Measurements from ENCODE around the gene GPT2. TPM values are rescaled to one million over a fixed set of nuclear protein-coding genes. Genes with fewer than 3 reads are reported as not detected.
A peak's percentile ranks its signal among the peaks of the same experiment; 100 is the strongest.

Gene GPT2
- total RNA-seq, 4 donors from 2014 or later, result 57.5 to 138 (median 105) TPM

- TF ChIP-seq, protein P1, sequence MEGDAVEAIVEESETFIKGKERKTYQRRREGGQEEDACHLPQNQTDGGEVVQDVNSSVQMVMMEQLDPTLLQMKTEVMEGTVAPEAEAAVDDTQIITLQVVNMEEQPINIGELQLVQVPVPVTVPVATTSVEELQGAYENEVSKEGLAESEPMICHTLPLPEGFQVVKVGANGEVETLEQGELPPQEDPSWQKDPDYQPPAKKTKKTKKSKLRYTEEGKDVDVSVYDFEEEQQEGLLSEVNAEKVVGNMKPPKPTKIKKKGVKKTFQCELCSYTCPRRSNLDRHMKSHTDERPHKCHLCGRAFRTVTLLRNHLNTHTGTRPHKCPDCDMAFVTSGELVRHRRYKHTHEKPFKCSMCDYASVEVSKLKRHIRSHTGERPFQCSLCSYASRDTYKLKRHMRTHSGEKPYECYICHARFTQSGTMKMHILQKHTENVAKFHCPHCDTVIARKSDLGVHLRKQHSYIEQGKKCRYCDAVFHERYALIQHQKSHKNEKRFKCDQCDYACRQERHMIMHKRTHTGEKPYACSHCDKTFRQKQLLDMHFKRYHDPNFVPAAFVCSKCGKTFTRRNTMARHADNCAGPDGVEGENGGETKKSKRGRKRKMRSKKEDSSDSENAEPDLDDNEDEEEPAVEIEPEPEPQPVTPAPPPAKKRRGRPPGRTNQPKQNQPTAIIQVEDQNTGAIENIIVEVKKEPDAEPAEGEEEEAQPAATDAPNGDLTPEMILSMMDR (IDR thresholded peaks at IDR 0.05), result no peak
- DNase-seq (ENCODE audit: low spot score) (no peak), ATAC-seq (ENCODE audit: low FRiP score) (no peak)
Measured at GRCh38 chr16:46961373-46962353, 77.5 kb downstream of the GPT2 start.

DNA sequence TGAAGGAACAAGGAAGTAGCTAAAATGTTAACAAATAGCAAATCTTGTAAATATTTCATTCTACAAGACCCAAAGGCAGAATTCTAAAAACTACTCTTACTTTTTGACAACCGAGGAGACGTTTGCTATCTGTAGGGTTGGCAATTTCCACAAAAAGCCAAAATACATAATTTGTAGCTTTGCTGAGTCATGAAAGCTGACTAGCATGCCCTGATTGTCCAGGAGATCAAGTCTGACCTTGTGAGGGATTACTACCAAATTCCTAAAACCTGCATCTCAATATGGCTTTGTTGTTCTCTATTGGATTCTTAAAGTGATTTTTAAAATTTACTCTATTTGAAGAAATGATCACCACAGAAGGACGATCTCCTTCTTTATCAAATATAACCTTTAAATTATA is 78.5 kb downstream of the GPT2 start:
- TF ChIP-seq, protein P1 (IDR thresholded peaks at IDR 0.05), result no peak
- no peak for DNase-seq (ENCODE audit: low spot score)
- ATAC-seq (ENCODE audit: low FRiP score), result no peak

GRCh38 chr16:46968063-46968435 is 83.9 kb downstream of the GPT2 start:
- TF ChIP-seq, protein P1 (IDR thresholded peaks at IDR 0.05), result no peak
- no peak for ATAC-seq (ENCODE audit: low FRiP score)
- DNase-seq (ENCODE audit: low spot score), result no peak

DNA sequence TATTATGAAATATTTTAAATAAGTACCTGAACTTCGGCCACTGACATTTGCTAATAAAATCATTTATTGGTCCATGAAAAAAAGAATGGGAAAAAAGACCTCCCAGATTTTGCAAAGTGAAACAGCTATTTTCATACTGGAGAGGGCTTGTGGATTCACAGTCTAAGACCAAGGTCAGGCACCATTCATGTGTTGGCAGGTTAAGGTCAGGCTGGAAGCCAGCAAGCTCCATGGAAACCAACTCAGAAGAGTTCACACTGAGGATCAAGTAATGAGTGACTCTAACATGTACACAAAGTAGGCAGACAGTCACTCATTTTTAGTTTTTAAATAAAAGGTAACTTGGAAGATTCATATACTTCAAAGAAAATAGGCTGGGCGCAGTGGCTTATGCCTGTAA is 85.9 kb downstream of the GPT2 start:
- no peak for ATAC-seq (ENCODE audit: low FRiP score)
- no peak for DNase-seq (ENCODE audit: low spot score)
- TF ChIP-seq, protein P1 (IDR thresholded peaks at IDR 0.05), result no peak

- ATAC-seq (ENCODE audit: low FRiP score) (no peak), DNase-seq (ENCODE audit: low spot score) (no peak)
- TF ChIP-seq, protein P1 (IDR thresholded peaks at IDR 0.05), result no peak
Measured at GRCh38 chr16:46971271-46971670, 87.1 kb downstream of the GPT2 start.

- TF ChIP-seq, protein P1 (IDR thresholded peaks at IDR 0.05), result no peak
- peak; percentile 60 for ATAC-seq (ENCODE audit: low FRiP score)
- no peak for DNase-seq (ENCODE audit: low spot score)
Measured at GRCh38 chr16:46972429-46973206, 88.5 kb downstream of the GPT2 start.

Measured in omental fat pad (tissue), 4 donors.